A549 (cell line): ENCODE data around the gene PPM1J.

Experiments used
- CEBPB ChIP-seq, 2 experiments: fragments of >200 bp in 1 of 2; sonication (Bioruptor Twin) in 1 of 2; formaldehyde crosslinking in 1 of 2; IDR thresholded peaks; 2 replicates each; pipeline ENCODE4 v1.6.1; 2012 to 2016
- CHD4 ChIP-seq: fragments of 200-600 bp; sonication (generic); IDR thresholded peaks from 2 replicates; pipeline ENCODE4 v1.6.1; 2016; ENCODE audit warnings: antibody characterized with exemption, mild to moderate bottlenecking, borderline replicate concordance
- CTCF ChIP-seq: fragments of >200 bp; sonication (Bioruptor Twin); formaldehyde crosslinking; IDR thresholded peaks from 3 replicates; pipeline ENCODE4 v1.5.1; 2016
- E2F6 ChIP-seq: IDR thresholded peaks from 2 replicates; pipeline ENCODE4 v1.6.1; 2012; ENCODE audit warnings: low read depth, borderline replicate concordance
- ELK1 ChIP-seq: fragments of 150-350 bp; IDR thresholded peaks from 2 replicates; pipeline ENCODE4 v1.6.1; 2014; ENCODE audit warnings: low read depth, mild to moderate bottlenecking, low read length
- FOSB ChIP-seq: fragments of 250-450 bp; sonication (Bioruptor Pico); IDR thresholded peaks from 2 replicates; pipeline ENCODE4 v1.5.0; 2020; ENCODE audit warnings: mild to moderate bottlenecking, moderate library complexity
- GATA3 ChIP-seq: IDR thresholded peaks from 2 replicates; pipeline ENCODE4 v1.6.1; 2012; ENCODE audit warnings: borderline replicate concordance
- KDM1A ChIP-seq: fragments of 200-600 bp; sonication (generic); IDR thresholded peaks from 2 replicates; pipeline ENCODE4 v1.6.1; 2016; ENCODE audit warnings: low read depth, mild to moderate bottlenecking
- NR3C1 ChIP-seq: fragments of >200 bp; sonication (Bioruptor Twin); formaldehyde crosslinking; IDR thresholded peaks from 3 replicates; pipeline ENCODE4 v1.6.1; 2017
- RAD21 ChIP-seq, 2 experiments: fragments of >200 bp in 1 of 2; sonication (Bioruptor Twin) in 1 of 2; formaldehyde crosslinking in 1 of 2; IDR thresholded peaks in 1 of 2; conservative IDR thresholded peaks in 1 of 2; 2 replicates in 1 of 2; 3 replicates in 1 of 2; pipeline ENCODE4 v1.6.1; 2012 to 2018; ENCODE audit warnings: inconsistent platforms in 1 of 2
- RFX5 ChIP-seq: fragments of 450-650 bp; IDR thresholded peaks from 2 replicates; pipeline ENCODE4 v1.7.1; 2014; ENCODE audit warnings: antibody characterized with exemption, mild to moderate bottlenecking, moderate library complexity
- ZC3H11A ChIP-seq: fragments of 450-650 bp; IDR thresholded peaks from 2 replicates; pipeline ENCODE4 v1.6.1; 2014; ENCODE audit warnings: antibody characterized with exemption, mild to moderate bottlenecking

GRCh38 chr1:112715264-112716053, at the start of gene PPM1J:
- TF ChIP-seq CTCF (no peak), CEBPB (IDR thresholded peaks at IDR 0.05) (no peak), GATA3 (no peak), CHD4 (no peak), RAD21 (conservative IDR thresholded peaks at IDR 0.05 in 1 of 2, IDR thresholded peaks at IDR 0.05 in 1 of 2) (no peak), RFX5 (no peak), NR3C1 (no peak), FOSB (no peak), ELK1 (no peak), KDM1A (no peak), E2F6 (no peak), ZC3H11A (no peak)
